T-helper 1 cell treated with Interleukin-12 subunit alpha and Interleukin-12 subunit beta and Interleukin-4 antibody, amounts not matched to agents 30 μg/mL and 1 μg/mL, for 36 hours (primary cell): ENCODE results near the gene DRG2.

Experiments
- H3K27ac Mint-ChIP-seq: one replicate; pipeline ENCODE4 v1.8.0; 2021; ENCODE audit warnings: mild to moderate bottlenecking, mixed read lengths
- H3K27me3 Mint-ChIP-seq: one replicate; pipeline ENCODE4 v1.8.0; 2021; ENCODE audit warnings: low read depth, mixed read lengths
- H3K36me3 Mint-ChIP-seq: one replicate; pipeline ENCODE4 v1.8.0; 2021; ENCODE audit warnings: low read depth, mixed read lengths
- H3K4me1 Mint-ChIP-seq: one replicate; pipeline ENCODE4 v1.8.0; 2021; ENCODE audit warnings: low read depth, mixed read lengths
- H3K4me3 Mint-ChIP-seq: one replicate; pipeline ENCODE4 v1.8.0; 2021; ENCODE audit warnings: mild to moderate bottlenecking, moderate library complexity, mixed read lengths
- H3K9me3 Mint-ChIP-seq: one replicate; pipeline ENCODE4 v1.8.0; 2021; ENCODE audit warnings: mixed read lengths

Gene DRG2

GRCh38 chr17:18139949-18140348, 52.2 kb downstream of the DRG2 start:
- Mint-ChIP-seq H3K9me3 (no peaks in the 10 kb centered on the region), H3K36me3 (no peaks in the 10 kb centered on the region), H3K27me3 (no peaks in the 10 kb centered on the region), H3K4me3 (no peak overlapping the region), H3K27ac (no peak overlapping the region), H3K4me1 (no peaks in the 10 kb centered on the region)

- H3K27me3 Mint-ChIP-seq, result no peaks in the 10 kb centered on the region
- H3K4me1 Mint-ChIP-seq, result no peaks in the 10 kb centered on the region
- no peak overlapping the region for H3K4me3 Mint-ChIP-seq
- no peaks in the 10 kb centered on the region for H3K36me3 Mint-ChIP-seq
- no peak overlapping the region for H3K27ac Mint-ChIP-seq
- H3K9me3 Mint-ChIP-seq, result no peaks in the 10 kb centered on the region
Observed at GRCh38 chr17:18140648-18141047, 52.9 kb downstream of the DRG2 start.

GRCh38 chr17:18141210-18141803, 53.6 kb downstream of the DRG2 start:
- no peaks in the 10 kb centered on the region for H3K36me3 Mint-ChIP-seq
- H3K27ac Mint-ChIP-seq, result no peak overlapping the region
- no peak overlapping the region for H3K4me3 Mint-ChIP-seq
- no peaks in the 10 kb centered on the region for H3K4me1 Mint-ChIP-seq
- H3K27me3 Mint-ChIP-seq, result no peaks in the 10 kb centered on the region
- no peaks in the 10 kb centered on the region for H3K9me3 Mint-ChIP-seq

DNA sequence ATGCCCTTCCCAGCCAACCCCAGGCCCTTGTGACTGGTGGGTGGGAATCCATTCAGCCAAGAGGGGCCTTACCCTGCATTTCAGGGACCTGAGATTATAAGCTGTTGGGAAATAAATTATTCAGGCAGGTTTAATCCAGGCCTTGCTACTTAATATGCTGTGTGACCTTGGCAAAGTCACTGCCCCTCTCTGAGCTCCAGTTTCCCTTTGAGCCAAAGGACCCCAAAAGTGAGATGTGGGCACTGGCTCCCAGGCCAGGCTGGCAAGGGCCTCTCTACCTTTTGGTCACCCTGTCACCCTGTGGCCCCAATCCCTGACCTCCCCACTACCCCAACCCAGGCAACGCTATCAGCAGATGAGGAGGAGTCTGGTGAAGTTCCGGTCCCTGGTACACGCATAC, 54.7 kb downstream of the DRG2 start:
- Mint-ChIP-seq H3K27me3 (no peaks in the 10 kb centered on the region), H3K4me1 (no peaks in the 10 kb centered on the region), H3K9me3 (no peaks in the 10 kb centered on the region), H3K4me3 (no peak overlapping the region), H3K27ac (no peak overlapping the region), H3K36me3 (no peaks in the 10 kb centered on the region)

DNA sequence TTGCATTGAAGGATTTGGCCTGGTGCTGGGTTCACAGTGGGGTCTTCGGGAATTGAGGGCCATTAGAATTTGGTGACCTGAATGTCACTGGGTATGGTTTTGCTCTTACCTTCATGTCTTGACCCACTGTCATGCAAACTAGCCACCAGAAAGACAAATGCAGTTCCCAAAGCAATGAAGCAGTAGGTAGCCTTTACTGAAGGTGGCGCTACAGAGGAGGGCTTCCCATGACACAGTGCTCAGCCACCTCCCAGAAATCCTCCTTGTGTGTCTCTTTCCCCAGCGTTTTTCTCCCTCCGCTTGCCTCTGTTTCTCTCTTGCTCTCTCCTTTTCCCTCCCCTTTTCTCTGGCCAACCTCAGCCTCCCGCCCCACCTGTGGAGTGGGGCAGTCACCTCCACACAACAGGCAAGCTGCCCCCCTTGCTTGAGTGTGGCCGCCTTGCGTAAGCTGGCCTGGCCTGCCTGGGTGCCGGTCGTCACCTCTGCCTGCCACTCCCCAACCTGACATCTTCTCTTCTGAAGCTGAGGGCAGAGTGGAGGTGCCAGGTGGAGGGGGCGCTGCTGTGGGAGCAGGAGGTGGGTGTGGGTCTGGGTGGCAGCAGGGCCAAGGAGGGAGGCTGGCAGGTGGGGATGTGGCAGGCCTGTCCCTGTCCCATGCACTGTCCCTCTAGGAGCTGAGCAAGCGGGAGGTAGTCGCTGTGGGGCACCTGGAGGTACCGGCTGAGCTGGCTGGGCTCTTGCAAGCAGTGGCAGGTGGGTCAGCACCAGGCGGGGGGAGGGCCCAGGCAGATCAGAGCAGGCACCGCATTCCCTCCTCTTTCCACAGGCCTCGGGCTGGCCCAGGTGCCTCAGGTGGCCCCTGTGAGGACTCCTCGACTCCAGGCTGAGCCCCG, 55.5 kb downstream of the DRG2 start:
- Mint-ChIP-seq H3K27me3 (no peaks in the 10 kb centered on the region), H3K9me3 (no peaks in the 10 kb centered on the region), H3K27ac (no peak overlapping the region), H3K36me3 (no peaks in the 10 kb centered on the region), H3K4me3 (no peak overlapping the region), H3K4me1 (no peaks in the 10 kb centered on the region)

GRCh38 chr17:18144261-18144660, 56.5 kb downstream of the DRG2 start:
- Mint-ChIP-seq H3K9me3 (no peaks in the 10 kb centered on the region), H3K4me3 (no peak overlapping the region), H3K36me3 (no peaks in the 10 kb centered on the region), H3K27ac (no peak overlapping the region), H3K27me3 (no peaks in the 10 kb centered on the region), H3K4me1 (no peaks in the 10 kb centered on the region)

DNA sequence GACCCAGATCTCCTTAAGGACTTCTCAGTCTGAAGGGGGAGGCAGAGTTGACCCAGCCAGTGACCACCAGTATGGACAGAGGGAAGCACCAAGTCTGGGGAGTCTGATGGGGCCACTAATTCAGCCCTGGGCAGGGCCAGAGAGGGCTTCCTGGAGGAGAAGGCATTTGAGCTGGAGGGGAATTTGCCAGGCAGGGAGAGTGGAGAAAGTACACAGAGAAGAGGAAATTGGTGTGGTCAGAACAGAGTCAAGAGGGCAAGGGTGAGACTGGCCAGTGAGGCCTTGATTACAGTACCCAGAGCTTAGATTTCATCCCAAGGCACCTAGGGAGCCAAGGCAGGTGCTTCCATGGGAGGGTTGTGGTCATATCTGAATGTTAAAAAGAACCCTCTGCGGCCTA, 57.1 kb downstream of the DRG2 start:
- no peaks in the 10 kb centered on the region for H3K36me3 Mint-ChIP-seq
- H3K27me3 Mint-ChIP-seq, result no peaks in the 10 kb centered on the region
- no peaks in the 10 kb centered on the region for H3K9me3 Mint-ChIP-seq
- no peak overlapping the region for H3K27ac Mint-ChIP-seq
- no peak overlapping the region for H3K4me3 Mint-ChIP-seq
- H3K4me1 Mint-ChIP-seq, result no peaks in the 10 kb centered on the region

- Mint-ChIP-seq H3K36me3 (no peaks in the 10 kb centered on the region), H3K27ac (no peak overlapping the region), H3K4me3 (no peak overlapping the region), H3K9me3 (no peaks in the 10 kb centered on the region), H3K4me1 (no peaks in the 10 kb centered on the region), H3K27me3 (no peaks in the 10 kb centered on the region)
Observed at GRCh38 chr17:18145811-18146210, 58.1 kb downstream of the DRG2 start.

DNA sequence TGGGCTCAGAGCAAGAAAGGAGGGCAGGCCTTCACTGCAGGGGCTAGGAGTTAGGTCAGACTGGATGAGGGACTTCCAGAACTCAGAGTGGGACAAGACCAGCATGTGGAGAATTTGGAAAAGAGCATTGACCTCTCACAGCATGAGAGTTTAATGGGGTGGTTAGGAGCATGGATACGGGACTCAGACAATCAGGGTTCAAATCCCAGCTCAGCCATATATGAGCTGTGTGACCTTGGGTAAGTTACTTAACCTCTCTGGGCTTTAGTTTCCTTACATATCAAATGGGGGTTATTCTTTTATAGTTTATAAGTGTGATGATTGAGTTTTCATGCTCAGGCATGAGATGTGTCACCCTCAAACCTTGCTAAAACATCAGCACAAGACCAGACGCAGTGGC, 58.5 kb downstream of the DRG2 start:
- Mint-ChIP-seq H3K36me3 (no peaks in the 10 kb centered on the region), H3K4me3 (no peak overlapping the region), H3K27ac (no peak overlapping the region), H3K27me3 (no peaks in the 10 kb centered on the region), H3K9me3 (no peaks in the 10 kb centered on the region), H3K4me1 (no peaks in the 10 kb centered on the region)

- no peak overlapping the region for H3K4me3 Mint-ChIP-seq
- H3K27ac Mint-ChIP-seq, result no peak overlapping the region
- no peaks in the 10 kb centered on the region for H3K9me3 Mint-ChIP-seq
- H3K27me3 Mint-ChIP-seq, result no peaks in the 10 kb centered on the region
- no peaks in the 10 kb centered on the region for H3K36me3 Mint-ChIP-seq
- no peaks in the 10 kb centered on the region for H3K4me1 Mint-ChIP-seq
Observed at GRCh38 chr17:18146980-18147379, 59.2 kb downstream of the DRG2 start.

GRCh38 chr17:18148586-18148985, 60.8 kb downstream of the DRG2 start:
- Mint-ChIP-seq H3K9me3 (no peaks in the 10 kb centered on the region), H3K36me3 (no peaks in the 10 kb centered on the region), H3K27me3 (no peaks in the 10 kb centered on the region), H3K4me3 (no peak overlapping the region), H3K4me1 (no peaks in the 10 kb centered on the region), H3K27ac (no peak overlapping the region)

GRCh38 chr17:18151290-18151689, 63.5 kb downstream of the DRG2 start:
- Mint-ChIP-seq H3K9me3 (no peaks in the 10 kb centered on the region), H3K36me3 (no peaks in the 10 kb centered on the region), H3K27ac (no peak overlapping the region), H3K4me3 (no peak overlapping the region), H3K4me1 (no peaks in the 10 kb centered on the region), H3K27me3 (no peaks in the 10 kb centered on the region)

GRCh38 chr17:18155179-18155578, 67.4 kb downstream of the DRG2 start:
- Mint-ChIP-seq H3K27ac (no peak overlapping the region), H3K4me1 (peaks cover 6% of the 10 kb centered on the region), H3K4me3 (no peak overlapping the region), H3K36me3 (no peaks in the 10 kb centered on the region), H3K9me3 (no peaks in the 10 kb centered on the region), H3K27me3 (no peaks in the 10 kb centered on the region)

DNA sequence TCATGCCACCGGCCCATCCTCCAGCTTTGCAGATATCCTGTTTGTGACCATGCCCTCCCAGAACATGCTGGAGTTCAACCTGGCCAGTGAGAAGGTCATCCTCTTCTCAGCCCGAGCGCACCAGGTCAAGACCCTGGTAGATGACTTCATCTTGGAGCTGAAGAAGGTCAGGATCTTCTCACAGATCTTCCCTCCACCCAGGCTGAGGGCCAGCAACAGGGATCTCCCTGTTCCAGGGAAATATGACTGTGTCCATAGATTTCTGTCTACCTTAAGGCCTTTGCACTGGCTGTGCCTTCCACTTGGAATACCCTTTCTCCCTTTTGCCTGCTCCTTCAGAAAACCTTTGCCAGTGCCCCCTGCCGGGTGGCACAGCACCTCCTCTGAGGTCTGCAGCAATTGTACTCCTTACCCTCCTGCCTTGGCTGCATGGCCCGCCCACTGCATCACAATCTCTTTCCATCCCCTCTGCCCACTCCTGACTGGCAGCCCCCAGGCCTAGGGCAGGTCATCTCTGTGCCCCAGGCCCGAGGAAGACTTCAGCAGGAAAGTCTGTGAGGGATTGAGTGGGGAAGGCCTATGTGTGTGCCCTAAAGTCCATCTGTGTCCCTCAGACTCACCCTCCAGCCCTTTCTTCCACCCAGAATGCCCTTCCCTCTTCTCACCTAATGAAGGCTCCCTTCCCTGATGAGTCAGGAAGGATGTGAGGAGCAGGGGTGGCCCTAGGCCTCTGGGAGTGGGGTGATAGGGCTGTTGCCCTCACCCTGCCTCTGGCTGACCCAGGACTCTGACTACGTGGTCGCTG, 68.6 kb downstream of the DRG2 start:
- H3K4me1 Mint-ChIP-seq, result peaks cover 6% of the 10 kb centered on the region
- H3K27ac Mint-ChIP-seq, result no peak overlapping the region
- no peaks in the 10 kb centered on the region for H3K27me3 Mint-ChIP-seq
- no peaks in the 10 kb centered on the region for H3K9me3 Mint-ChIP-seq
- no peak overlapping the region for H3K4me3 Mint-ChIP-seq
- H3K36me3 Mint-ChIP-seq, result no peaks in the 10 kb centered on the region

- no peak overlapping the region for H3K4me3 Mint-ChIP-seq
- H3K27ac Mint-ChIP-seq, result no peak overlapping the region
- no peaks in the 10 kb centered on the region for H3K27me3 Mint-ChIP-seq
- H3K36me3 Mint-ChIP-seq, result no peaks in the 10 kb centered on the region
- H3K4me1 Mint-ChIP-seq, result peaks cover 6% of the 10 kb centered on the region
- H3K9me3 Mint-ChIP-seq, result no peaks in the 10 kb centered on the region
Observed at GRCh38 chr17:18156976-18157280, 69.2 kb downstream of the DRG2 start.
